Breast epithelium (tissue), 4 donors: Measurements from ENCODE around the gene SPACA9. TPM values are rescaled to one million over a fixed set of nuclear protein-coding genes. Genes with fewer than 3 reads are reported as not detected.

Experiments
- DNase-seq, 2 donors: peaks; one replicate each; pipeline ENCODE4 v3.0.0-alpha.2; 2019; ENCODE audit warnings: low spot score in 2 of 2
- H3K27ac ChIP-seq, 2 donors: fragments of 200-600 bp; sonication (generic) in 1 of 2; one replicate each; pipeline ENCODE4 v1.5.1; 2016 to 2019; ENCODE audit warnings: mild to moderate bottlenecking in 1 of 2
- H3K27me3 ChIP-seq, 2 donors: fragments of 200-600 bp; sonication (generic) in 1 of 2; one replicate each; pipeline versions ENCODE4 v1.5.1 to v1.6.0; 2017 to 2019; ENCODE audit warnings: control low read depth in 1 of 2, mild to moderate bottlenecking in 1 of 2
- H3K36me3 ChIP-seq: fragments of 200-600 bp; one replicate; pipeline ENCODE4 v1.5.1; 2019
- H3K4me1 ChIP-seq, 2 donors: fragments of 200-600 bp; sonication (generic); one replicate each; pipeline ENCODE4 v1.5.1; 2016 to 2019; ENCODE audit warnings: control low read depth in 1 of 2
- H3K4me3 ChIP-seq, 3 donors: fragments of 200-600 bp; sonication (generic); 1 replicate in 2 of 3; 2 replicates in 1 of 3; pipeline ENCODE4 v1.5.1; 2016 to 2019; ENCODE audit warnings: mild to moderate bottlenecking in 3 of 3, moderate library complexity in 2 of 3
- H3K9me3 ChIP-seq, 2 donors: fragments of 200-600 bp; sonication (generic) in 1 of 2; one replicate each; pipeline ENCODE4 v1.5.1; 2016 to 2019; ENCODE audit warnings: control low read depth in 1 of 2
- CTCF ChIP-seq, 3 donors: fragments of 450-650 bp; IDR thresholded peaks; one replicate each; pipeline ENCODE4 v1.5.1; 2016 to 2017; ENCODE audit warnings: antibody characterized with exemption in 3 of 3, mild to moderate bottlenecking in 3 of 3, moderate library complexity in 3 of 3
- POLR2A ChIP-seq: fragments of 450-650 bp; IDR thresholded peaks from one replicate; pipeline ENCODE4 v1.6.1; 2016; ENCODE audit warnings: antibody characterized with exemption, mild to moderate bottlenecking, moderate library complexity
- POLR2AphosphoS5 ChIP-seq, 3 donors: sonication (generic); formaldehyde crosslinking; IDR thresholded peaks; one replicate each; pipeline ENCODE4 v1.6.1; 2017; ENCODE audit warnings: antibody characterized with exemption in 3 of 3
- intact Hi-C: fragments of 100-400 bp; cut with DNase I; formaldehyde crosslinking; loops from one replicate; pipeline ENCODE4 v1.15.1; 2023; ENCODE audit warnings: low total_unique reads
- total RNA-seq, 3 donors: library from RNA; depleted of rRNA; stranded (reverse); fragments of >200 nt; gene quantifications; one replicate each; pipeline ENCODE4 v1.1.0, GENCODE V29; 2016

SPACA9 gene
- total RNA-seq, 3 donors from 2014 or later: 2.9 to 5.4 (median 5.0) TPM

- no peaks in the 10 kb centered on the region for H3K9me3 ChIP-seq
- intact Hi-C loops: no loop called here
- H3K27ac ChIP-seq: no peak overlapping the region
- H3K4me1 ChIP-seq: peaks cover 0 to 3% of the 10 kb centered on the region in 2 donors
- no peaks in the 10 kb centered on the region for H3K27me3 ChIP-seq
- no peak for TF ChIP-seq CTCF (IDR thresholded peaks at IDR 0.05)
- no peak for TF ChIP-seq POLR2A
- no peak for TF ChIP-seq POLR2AphosphoS5 (IDR thresholded peaks at IDR 0.05)
- DNase-seq: no peak
- no peak overlapping the region for H3K4me3 ChIP-seq
- H3K36me3 ChIP-seq: no peaks in the 10 kb centered on the region
Measured at GRCh38 chr9:132883349-132884294, 4.9 kb downstream of the SPACA9 start.

DNA sequence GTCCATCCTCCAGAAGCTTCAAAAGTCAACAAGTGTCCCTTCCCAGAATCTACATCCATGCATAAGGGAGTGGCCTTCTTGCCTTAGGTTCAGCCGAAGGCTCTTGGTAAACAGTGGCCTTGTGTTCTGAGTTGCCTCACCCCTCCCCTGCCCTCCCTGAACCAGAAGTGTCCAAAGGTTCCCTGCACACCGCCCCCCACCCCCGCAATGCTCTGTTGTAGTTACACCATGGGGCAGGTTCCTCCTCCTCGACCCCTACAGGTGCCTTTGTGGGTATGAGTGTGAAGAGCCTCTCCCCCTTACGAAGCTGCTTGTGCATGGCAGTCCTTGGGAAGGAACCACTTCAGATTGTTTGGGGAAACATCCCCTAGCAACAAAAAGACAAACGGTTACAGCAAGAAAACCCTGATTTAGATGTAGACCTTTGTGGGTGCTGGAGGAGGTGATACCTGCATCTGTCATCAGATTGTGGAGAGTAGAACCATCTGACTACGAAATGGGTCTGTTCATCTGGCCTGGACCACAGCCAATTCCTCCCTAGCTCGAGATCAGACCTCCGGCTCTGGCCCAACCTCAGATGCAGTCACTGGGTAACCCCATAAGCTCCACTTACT is 7.1 kb downstream of the SPACA9 start:
- Histone ChIP-seq H3K4me1 (no peaks in the 10 kb centered on the region), H3K27me3 (no peaks in the 10 kb centered on the region), H3K4me3 (no peak overlapping the region), H3K27ac (no peak overlapping the region), H3K9me3 (no peaks in the 10 kb centered on the region), H3K36me3 (no peaks in the 10 kb centered on the region)
- TF ChIP-seq POLR2A: no peak
- TF ChIP-seq POLR2AphosphoS5 (IDR thresholded peaks at IDR 0.05): no peak
- no peak for TF ChIP-seq CTCF (IDR thresholded peaks at IDR 0.05)
- no peak for DNase-seq
- intact Hi-C loops: no loop called here

- Histone ChIP-seq H3K36me3 (no peaks in the 10 kb centered on the region), H3K9me3 (no peaks in the 10 kb centered on the region), H3K4me1 (no peaks in the 10 kb centered on the region), H3K4me3 (no peak overlapping the region), H3K27me3 (no peaks in the 10 kb centered on the region), H3K27ac (no peak overlapping the region)
- no peak for DNase-seq
- no peak for TF ChIP-seq POLR2A
- no peak for TF ChIP-seq POLR2AphosphoS5 (IDR thresholded peaks at IDR 0.05)
- no peak for TF ChIP-seq CTCF (IDR thresholded peaks at IDR 0.05)
- intact Hi-C loops: no loop called here
Measured at GRCh38 chr9:132886334-132886725, 7.6 kb downstream of the SPACA9 start.

- no peak for DNase-seq
- Histone ChIP-seq H3K27me3 (no peaks in the 10 kb centered on the region), H3K36me3 (no peaks in the 10 kb centered on the region), H3K9me3 (no peaks in the 10 kb centered on the region), H3K27ac (no peak overlapping the region), H3K4me3 (no peak overlapping the region), H3K4me1 (no peaks in the 10 kb centered on the region)
- TF ChIP-seq CTCF (IDR thresholded peaks at IDR 0.05) (no peak), POLR2A (no peak), POLR2AphosphoS5 (IDR thresholded peaks at IDR 0.05) (no peak)
- intact Hi-C loops: no loop called here
Measured at GRCh38 chr9:132887181-132888120, 8.8 kb downstream of the SPACA9 start.
